GM18502 (cell line): ENCODE results near the gene ACOT13.
"Not testable (repeated sequence)": the region's sequence is repeated elsewhere in the genome, so short reads cannot be mapped to it uniquely, and the experiment has no call there.

Experiments used
- ATAC-seq: cut with Tn5 transposase; IDR thresholded peaks from one replicate; pipeline ENCODE4 v1.9.1; 2021; ENCODE audit warnings: mild to moderate bottlenecking; ENCODE audit not compliant: unreplicated experiment, poor library complexity

ACOT13 gene

DNA sequence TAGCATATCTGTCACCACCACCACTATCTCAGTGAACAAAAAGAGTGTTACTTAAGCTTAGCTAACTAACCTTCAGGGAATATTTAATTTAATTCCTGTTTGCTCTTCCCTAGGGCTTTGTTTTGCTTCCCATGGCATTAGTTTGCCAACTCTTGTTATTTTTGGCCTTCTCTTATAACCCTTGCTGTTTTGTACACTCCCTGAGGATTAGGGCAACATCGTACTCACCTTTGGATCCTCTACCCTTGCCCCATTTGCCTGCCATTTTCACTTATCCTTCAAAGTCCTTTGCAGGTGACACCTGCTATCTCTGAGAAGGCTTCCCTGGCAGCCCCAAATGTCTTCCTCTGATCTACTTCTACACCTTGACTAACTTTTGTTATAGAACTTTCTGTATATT, 23.7 kb downstream of the ACOT13 start:
- ATAC-seq = no peak

DNA sequence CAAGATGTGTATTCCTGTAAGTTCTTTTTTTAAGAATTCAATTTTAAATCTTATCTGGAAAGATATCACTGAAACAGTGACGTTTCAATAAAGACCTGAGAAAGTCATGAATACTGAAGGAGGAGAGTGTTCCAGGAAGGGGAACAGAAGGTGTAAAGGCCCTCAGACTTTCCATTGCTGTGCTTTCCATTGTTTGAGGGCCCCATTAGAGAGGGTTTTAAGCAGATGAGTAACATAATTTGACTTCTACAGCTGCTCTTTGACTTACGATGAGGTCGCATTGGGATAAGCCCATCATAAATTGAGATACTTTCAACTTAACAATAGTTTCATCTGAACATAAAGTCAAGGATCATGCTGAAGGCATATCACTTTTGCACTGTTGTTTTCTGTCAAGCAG, 24.7 kb downstream of the ACOT13 start:
- ATAC-seq = no peak

DNA sequence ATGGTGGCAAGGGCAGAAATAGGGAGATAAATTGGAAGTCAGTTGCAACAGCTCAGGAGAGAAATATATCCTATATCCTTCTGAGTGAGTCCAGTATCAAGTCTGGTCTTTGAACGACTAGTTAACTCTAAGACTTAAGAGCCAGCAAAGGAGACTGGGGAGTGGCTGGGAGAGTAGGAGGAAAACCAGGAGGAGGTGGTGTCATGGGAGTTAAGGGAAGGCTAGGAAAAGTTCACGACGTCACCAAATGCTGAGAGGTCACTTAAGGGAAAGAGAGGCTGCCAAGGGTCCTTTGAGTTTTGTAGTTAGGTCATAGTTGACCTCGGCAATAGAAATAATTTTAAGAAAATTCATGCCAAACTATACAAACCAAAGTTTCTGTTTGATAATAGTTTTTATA, 25.1 kb downstream of the ACOT13 start:
- ATAC-seq = no peak

DNA sequence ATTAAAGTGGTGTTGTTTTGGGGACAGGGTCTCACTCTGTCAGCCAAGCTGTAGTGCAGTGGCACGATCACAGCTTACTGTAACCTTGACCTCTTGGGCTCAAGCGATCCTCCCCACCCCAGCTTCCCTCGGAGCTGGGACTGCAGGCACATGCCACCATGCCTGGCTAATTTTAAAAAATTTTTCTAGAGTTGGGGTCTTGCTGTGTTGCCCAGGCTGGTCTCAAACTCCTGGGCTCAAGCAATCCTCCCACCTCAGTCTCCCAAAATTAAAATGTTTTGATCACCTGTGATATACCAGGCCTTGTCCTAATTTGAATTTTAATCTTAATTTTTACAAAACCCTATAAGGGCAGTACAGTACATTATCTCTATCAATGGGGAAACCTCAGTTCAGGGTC, 25.5 kb downstream of the ACOT13 start:
- ATAC-seq = no peak

DNA sequence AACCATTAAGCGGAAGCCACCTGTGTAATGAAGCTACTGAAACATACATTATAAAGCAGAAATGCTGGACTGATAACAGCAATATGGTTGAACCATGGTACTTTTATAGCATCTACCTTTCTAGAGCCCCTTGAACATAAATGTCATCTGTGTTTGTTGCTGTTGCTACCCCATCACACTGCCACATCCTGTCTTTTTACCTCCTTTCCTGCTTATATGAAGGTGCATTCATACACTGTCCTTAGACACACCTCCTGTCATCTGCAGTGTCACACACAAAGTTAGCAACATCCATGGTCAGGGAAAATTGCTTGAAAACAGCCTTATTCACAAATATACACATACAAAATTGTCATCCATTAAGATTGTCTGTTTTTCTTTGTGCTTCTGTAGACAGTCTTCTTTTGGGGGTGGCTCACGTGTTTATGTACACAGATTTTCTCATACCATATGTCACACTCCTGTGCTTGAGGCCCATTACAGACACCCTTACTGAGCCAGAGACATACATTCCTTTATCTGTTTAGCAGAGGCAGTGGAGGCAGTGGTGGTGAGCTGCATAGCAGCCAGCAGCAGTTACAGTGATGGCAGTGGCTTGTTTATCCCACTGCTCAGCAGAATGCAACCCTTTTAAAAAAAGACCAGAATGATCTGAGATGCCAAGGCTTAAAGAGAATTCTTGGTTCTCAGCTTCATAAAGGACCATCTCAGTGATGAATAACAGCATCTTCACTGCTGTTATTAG, 26.1 kb downstream of the ACOT13 start:
- no peak for ATAC-seq

DNA sequence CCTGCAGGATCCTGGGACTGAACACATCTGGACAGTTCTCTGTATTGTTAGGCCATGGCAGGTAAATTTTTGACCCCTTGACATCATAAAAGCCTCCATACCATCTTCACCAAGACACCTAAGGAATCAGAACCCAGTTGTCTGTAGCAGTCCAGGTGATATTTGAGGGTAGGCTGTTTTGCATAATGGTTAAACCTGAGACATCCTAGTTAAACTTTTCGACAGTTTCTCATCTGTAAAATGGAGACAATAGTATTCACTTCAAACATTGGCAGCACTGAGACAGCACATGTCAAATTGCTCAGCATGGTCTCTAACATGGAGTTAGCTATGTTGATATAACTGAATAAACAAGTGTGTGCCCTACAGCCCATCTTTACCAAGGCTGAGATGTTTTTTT, 27.3 kb downstream of the ACOT13 start:
- ATAC-seq = no peak

DNA sequence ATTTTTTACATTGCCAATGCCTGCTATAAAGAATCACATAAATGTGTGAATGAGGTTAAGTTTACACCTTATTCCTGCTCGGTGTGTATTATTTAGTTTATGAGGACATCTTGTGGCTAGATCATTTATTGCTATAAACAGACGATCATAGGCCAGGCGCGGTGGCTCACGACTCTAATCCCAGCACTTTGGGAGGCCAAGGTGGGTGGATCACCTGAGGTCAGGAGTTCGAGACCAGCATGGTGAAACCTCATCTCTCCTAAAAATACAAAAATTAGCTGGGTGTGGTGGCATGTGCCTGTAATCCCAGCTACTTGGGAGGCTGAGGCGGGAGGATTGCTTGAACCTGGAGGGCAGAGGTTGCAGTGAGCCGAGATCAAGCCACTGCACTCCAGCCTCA, 28.8 kb downstream of the ACOT13 start:
- ATAC-seq = peak; percentile 78

DNA sequence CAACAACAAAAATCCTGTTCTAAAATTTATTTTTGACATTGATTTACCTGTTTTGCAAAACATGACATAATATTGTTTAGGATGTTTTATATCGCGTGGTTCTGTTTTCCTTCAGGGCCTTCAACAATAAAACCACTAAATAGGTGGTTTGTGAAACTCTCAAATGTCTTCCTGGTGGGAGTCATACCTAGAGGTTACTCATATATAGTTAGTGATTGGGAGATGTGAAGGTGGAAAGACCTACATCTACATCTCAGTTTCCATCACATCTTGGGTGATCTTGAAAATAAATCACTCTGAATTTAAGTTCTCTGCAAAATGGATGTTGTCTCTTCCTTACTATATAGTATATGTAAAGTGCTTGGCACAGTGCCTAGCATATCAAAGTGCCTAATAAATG, 29.2 kb downstream of the ACOT13 start:
- no peak for ATAC-seq

DNA sequence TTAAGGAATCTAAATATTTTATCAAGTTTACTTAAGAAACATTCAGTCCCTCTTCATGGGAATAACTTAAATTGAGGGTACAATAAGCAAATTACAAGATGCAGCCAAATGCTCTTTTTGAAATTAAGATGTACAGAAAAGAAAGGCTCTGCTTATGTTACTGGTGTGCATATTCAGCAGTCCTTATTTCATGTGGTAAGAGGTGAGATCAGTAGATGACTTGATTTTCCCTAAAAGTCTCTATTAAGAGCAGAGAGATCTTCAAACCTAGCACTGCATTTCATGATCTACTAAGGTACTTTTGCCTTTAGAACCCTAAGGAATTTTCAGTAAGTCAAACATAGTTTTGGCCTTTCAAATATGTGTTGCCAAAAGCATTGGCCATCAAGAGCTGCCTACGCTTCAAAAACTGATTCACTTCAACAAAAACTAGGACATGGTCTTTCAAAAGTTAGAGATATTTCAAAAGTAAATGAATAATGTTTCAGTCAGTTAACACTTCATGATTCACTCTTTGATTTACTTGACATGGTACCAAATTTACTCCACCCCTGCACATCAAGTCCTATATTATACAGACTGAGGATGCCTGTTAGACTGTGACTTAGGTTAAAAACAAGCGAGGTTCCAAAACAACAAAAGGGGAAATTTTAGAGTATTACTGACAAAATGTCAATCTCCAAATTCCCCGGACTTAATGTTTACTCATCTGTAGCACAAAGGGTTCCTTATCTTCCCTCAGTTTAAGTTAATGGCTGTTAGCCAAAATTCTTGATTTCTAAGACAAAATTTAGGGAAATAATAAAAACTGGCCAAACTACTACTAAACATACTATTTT, 32.9 kb downstream of the ACOT13 start:
- ATAC-seq = no peak

DNA sequence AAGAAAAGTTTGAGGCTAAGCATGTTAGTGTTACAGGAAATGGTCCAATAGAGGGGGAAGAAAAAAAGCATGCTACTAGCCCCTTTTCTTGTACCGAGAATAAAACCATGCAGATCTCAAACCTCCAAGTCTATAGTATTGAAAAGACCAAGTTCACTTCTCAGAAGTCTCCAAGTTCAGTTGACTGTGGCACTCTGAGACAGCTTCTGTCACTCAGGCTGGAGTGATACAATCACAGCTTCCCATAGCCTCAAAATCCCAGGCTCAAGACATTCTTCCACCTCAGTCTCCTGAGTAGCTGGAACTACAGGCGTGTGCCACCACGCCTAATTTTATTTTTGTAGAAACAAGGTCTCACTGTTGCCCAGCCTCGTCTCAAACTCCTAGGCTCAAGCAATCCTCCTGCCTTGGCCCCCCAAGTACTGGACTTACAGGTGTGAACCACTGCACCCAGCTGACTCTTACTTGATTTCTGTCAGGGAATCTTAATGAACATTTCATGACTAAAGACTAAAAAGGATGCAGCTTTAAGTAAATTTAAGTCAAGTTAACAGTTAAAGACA, 35.9 kb downstream of the ACOT13 start:
- ATAC-seq = no peak

DNA sequence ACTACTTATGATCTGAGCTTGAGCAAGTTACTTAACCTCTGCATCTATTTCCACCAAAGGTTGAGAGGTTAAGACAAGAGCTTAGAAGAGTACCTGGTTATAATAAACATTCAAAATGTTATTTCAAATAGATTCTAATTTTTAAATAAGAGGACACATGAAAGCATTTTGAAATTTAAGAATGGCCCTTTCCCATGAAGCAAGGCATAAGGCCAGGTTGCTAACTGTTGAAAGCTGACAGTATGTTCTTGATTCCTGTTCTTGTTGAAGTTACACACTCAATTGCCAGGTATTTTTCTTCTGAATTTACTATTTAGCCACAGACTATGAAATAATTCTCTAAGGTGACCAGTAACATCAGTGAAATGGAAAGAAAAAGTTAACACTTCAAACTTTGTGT, 37.6 kb downstream of the ACOT13 start:
- no peak for ATAC-seq

DNA sequence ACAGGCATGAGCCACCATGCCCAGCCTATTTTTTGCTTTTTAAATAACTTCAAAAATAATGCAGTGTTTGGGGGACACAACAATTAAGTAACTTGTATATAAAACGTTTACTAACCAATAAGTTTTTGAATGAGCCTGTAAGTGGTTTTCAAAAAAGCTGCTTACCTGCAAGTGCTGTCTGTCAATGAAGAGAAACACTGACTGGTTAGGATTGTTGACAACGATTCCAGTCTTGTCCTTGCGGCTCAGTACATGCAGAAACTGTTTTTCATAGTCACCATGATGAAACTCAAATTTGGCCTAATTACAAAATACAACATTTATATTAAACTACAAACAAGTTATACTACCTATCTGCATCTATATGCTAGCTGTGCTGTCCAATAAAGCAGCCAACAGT, 41.7 kb downstream of the ACOT13 start:
- ATAC-seq = no peak

DNA sequence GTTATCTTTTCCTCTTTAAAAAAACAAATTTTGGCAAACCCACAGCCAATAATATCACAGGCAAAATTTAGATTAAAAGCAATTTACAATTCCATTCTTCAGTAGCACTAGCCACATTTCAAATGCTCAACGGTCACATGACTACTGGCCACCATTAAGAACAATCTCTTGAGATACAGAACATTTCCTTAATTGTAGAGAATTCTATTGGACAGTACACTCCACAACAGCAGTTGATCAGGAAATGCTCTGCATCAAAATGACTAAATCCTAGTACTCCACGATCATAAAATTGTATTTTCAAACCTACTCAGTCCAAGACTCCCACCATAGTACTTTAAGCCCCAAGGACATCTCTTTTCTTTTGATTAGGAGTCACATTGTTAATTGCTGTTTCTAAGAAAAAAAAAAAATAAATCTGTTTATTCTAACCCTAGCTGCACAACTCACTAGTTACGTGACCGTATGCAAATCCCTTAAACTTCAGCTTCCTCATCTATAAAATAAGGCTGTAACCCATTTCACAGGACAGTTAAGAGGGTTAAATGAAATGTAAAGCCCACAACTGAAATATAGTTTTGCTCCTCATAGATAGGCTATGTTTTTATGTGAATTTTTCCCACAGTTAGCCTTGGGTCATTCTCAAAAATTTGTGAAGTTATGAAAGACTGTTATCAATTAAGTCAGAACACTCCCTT, 42.3 kb downstream of the ACOT13 start:
- ATAC-seq = no peak

DNA sequence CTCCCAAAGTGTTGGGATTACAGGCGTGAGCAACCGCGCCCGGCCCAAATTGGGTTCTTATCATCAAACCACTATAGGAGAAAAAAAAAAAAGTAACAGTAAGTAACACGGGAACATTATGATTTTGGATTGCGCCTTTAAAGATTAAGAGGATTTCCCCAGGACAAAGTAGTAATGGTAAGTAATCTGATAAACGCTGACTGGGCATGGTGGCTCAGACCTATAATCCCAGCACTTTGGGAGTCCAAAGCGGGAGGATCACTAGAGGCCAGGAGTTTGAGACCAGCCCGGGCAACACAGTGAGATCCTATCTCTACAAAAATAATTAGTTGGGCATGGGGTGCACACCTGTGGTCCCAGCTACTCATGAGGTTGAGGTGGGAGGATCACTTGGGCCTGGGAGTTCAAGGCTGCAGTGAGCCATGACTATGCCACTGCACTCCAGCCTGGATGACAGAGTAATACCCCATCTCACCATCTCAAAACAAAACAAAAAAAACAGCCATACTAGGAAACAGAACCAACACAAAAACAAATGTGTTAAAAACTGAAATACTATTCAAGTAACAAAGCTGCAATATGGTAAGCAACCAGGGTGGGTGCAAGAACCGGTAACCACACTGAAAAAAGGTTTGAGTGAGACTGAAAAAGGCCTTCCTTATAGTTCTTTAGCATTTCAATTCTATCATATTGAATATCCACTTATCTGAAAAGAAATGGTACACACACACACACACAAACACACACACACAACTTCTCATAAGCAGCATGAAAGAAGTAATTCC, 43.8 kb downstream of the ACOT13 start:
- no peak for ATAC-seq

DNA sequence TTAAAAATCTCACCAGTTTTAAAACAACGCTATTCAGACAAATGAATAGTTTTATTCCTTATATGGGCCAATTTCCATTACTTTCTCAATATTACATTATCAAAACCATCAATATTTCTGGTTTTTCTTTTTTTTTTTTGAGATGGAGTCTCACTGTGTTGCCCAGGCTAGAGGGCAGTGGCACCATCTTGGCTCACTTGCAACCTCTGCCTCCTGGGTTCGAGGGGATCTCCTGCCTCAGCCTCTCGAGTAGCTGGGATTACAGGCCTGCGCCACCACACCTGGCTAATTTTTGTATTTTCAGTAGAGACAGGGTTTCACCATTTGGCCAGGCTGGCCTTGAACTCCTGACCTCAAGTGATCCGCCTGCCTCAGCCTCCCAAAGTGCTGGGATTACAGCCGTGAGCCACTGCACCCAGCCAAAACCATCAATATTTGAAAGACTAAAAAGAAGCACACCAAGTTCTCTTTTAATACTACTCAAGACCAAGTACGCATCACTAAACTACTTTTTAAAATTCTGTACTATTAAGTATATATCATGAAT, 49.8 kb downstream of the ACOT13 start:
- not testable (repeated sequence) for ATAC-seq

DNA sequence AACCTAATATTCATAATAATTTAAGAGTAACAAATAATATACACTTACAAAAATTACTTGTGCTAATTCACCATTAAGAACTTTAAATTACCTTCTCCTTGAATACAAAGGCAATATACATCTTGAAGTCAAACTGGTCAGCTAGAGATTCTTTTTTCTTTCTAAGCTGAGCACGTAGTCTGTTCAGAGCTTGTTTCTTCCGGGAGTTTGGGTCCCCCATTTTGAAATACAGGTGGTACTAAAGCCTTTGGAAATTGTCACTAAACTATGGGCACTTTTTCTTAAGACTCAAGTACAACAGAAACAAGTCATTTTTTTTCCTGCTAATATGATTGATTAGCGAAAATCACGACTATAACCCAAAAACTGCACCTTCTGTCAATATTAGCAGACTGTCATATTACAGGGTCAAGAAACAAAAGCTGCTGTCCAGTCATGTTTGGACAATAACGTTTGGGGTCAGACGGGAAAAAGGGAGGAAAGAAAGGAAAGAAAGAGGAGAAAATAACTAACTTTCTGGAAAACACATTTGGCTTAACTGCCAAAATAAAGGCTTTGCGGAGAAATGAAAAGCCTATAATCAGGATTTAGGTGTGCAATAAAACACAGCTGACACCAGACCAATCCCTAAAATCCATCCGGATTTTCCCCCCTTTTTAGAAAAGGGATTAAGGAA, 51.7 kb downstream of the ACOT13 start:
- ATAC-seq = no peak

DNA sequence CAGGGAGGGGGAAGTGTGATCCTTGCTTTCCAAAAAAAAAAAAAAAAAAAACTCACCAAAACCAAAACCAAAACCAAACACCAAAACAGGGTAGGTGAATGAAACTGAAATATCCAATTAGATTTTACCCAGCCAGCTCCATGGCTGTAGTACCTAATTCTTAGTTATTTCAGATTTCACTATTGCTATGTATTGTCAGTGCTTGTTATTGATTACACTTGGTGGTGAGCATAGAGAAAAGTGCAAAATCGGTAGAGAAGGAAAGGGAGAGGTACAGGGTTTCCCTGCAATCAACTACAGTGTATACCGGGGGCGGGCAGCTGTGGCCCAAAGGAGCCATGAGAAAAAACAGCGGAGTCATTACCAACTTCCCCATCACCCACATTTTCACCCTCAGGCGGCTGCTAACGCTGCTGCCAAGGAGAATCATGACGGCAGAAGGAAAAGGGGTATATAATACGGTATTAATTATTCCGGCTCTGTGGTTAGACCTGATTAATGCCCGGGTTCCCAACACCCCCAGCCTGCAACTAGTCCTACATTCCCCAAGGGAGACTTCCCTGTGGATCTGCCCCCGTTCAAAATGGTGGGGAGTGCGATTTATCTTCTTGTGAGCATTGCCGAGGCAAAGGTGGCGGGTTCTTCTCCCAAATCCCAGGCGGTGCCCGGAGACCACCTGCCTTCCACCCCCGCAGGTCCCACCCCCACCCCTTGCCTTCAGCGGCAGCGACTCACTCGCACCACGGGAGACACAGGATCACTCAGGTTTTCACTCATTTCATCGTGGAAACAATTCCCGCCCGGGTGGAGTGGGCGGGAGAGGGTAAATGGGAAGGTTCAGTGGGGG, 52.5 kb downstream of the ACOT13 start, which contains the start of gene C6orf62:
Gene C6orf62, minus strand, starts transcription at position 30 of the 847 bp plus-strand sequence. CDS start 486 bp downstream, outside the sequence.
- peak; percentile 26 for ATAC-seq

DNA sequence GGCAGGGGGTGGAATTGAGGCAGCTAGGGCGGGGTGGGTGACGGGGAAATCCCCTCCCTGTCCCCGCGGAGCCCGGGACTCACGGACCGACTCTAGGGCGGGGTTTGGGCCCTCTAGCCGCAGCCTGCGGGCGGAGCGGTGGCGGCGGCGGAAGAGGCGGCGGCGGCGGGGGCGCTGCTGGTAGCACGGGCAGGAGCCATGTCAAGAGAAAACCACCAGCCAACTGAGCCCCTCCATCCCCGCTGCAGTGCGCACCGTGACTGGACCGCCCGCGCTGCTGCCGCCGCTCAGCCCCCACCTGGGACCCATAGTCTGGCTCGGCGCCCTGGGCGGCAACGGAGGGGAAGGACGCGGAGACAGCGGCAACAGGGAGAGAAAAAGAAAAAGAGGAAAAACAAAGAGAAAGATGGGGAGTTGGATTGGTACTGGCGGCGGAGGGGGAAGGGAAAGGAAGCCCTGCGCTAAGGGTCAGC, 53.3 kb downstream of the ACOT13 start:
- ATAC-seq = no peak
